Neutrophil (primary cell): Measurements from ENCODE around the gene ZNF362.

ENCODE experiments used
- H3K27ac ChIP-seq: fragments of 200-600 bp; sonication (generic); 2 replicates; pipeline ENCODE4 v1.5.1; 2016; ENCODE audit warnings: mild to moderate bottlenecking, moderate library complexity
- H3K27me3 ChIP-seq: fragments of 200-600 bp; sonication (generic); 2 replicates; pipeline ENCODE4 v1.6.0; 2016; ENCODE audit warnings: mild to moderate bottlenecking
- H3K36me3 ChIP-seq: fragments of 200-600 bp; sonication (generic); 2 replicates; pipeline ENCODE4 v1.5.1; 2017
- H3K4me1 ChIP-seq, 2 experiments: fragments of 200-600 bp in 1 of 2; sonication (generic) in 1 of 2; 1 replicate in 1 of 2; 2 replicates in 1 of 2; pipeline versions ENCODE4 v1.5.1 to v1.6.1; 2013 to 2016; ENCODE audit warnings: low read depth in 1 of 2, low read length in 1 of 2, mild to moderate bottlenecking in 1 of 2, moderate library complexity in 1 of 2; ENCODE audit not compliant: control insufficient read depth in 1 of 2, insufficient read depth in 1 of 2
- H3K4me3 ChIP-seq, 2 experiments: fragments of 200-600 bp in 1 of 2; sonication (generic) in 1 of 2; 1 replicate in 1 of 2; 2 replicates in 1 of 2; pipeline ENCODE4 v1.5.1; 2013 to 2016; ENCODE audit warnings: low read depth in 1 of 2, low read length in 1 of 2, mild to moderate bottlenecking in 1 of 2, moderate library complexity in 1 of 2
- H3K9me3 ChIP-seq: fragments of 200-600 bp; sonication (generic); 2 replicates; pipeline ENCODE4 v1.5.1; 2016
- TF ChIP-seq, protein P1 (sequence below): fragments of 200-600 bp; sonication (generic); IDR thresholded peaks from 2 replicates; pipeline ENCODE4 v1.5.1; 2016; ENCODE audit warnings: antibody characterized with exemption

The ZNF362 gene

DNA sequence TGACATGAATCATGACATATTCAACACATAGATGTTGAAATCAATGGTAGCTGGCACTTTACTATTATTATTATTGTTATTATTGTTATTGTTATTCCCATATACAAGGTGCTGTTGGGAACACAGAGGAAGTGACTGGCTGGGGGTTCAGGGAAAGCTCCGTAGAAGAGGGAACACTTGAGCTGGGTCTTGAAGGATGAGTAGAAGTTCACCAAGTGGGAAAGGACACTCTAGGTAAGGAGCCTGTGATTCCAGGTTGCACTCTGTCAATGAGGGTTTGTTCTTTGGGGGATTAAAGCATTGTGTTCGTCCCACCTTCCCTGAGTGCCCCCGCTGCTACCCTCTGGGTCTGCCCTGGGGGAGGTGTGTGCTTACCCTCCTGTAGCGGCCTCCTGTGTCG lies 14.1 kb downstream of the ZNF362 start:
- H3K27ac ChIP-seq = no peak overlapping the region
- no peaks in the 10 kb centered on the region for H3K27me3 ChIP-seq
- TF ChIP-seq, protein P1, sequence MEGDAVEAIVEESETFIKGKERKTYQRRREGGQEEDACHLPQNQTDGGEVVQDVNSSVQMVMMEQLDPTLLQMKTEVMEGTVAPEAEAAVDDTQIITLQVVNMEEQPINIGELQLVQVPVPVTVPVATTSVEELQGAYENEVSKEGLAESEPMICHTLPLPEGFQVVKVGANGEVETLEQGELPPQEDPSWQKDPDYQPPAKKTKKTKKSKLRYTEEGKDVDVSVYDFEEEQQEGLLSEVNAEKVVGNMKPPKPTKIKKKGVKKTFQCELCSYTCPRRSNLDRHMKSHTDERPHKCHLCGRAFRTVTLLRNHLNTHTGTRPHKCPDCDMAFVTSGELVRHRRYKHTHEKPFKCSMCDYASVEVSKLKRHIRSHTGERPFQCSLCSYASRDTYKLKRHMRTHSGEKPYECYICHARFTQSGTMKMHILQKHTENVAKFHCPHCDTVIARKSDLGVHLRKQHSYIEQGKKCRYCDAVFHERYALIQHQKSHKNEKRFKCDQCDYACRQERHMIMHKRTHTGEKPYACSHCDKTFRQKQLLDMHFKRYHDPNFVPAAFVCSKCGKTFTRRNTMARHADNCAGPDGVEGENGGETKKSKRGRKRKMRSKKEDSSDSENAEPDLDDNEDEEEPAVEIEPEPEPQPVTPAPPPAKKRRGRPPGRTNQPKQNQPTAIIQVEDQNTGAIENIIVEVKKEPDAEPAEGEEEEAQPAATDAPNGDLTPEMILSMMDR = no peak
- no peaks in the 10 kb centered on the region for H3K4me1 ChIP-seq
- H3K9me3 ChIP-seq = no peaks in the 10 kb centered on the region
- no peak overlapping the region for H3K4me3 ChIP-seq
- H3K36me3 ChIP-seq = peaks cover 32% of the 10 kb centered on the region

DNA sequence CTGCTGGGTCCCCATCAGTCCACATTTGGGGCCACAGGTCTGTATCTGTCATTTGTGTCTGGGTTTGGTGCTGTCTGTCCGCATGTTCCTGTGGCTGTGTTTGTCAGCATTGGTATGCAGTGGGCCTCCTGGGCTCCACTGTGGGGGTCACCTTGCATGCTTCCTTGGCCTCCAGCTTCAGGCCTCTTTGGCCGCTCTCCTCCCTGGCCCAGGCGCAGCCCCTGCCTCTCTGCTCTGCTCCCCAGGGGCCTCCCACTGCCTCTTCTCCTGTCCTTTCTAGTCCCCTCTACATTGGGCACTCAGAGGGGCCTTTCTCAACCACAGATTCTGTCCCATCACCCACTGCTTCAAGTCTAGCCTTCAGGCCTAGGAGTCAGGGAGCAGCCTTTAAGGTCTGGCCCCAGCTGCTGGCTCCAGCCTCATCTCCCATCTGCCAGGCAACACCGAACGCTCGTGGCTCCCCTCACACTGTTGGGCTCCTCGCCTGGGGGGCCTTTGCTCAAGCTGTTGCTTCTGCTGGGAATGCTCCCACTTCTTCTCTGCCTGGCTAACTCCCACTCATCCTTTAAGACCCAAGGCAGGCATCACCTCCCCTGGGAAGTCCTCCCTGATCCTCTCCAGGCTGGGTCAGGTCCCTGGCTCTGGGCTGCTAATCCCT lies 14.6 kb downstream of the ZNF362 start:
- H3K4me1 ChIP-seq = no peaks in the 10 kb centered on the region
- no peak overlapping the region for H3K4me3 ChIP-seq
- TF ChIP-seq, protein P1 = no peak
- H3K9me3 ChIP-seq = no peaks in the 10 kb centered on the region
- no peaks in the 10 kb centered on the region for H3K27me3 ChIP-seq
- peaks cover 36% of the 10 kb centered on the region for H3K36me3 ChIP-seq
- H3K27ac ChIP-seq = no peak overlapping the region

DNA sequence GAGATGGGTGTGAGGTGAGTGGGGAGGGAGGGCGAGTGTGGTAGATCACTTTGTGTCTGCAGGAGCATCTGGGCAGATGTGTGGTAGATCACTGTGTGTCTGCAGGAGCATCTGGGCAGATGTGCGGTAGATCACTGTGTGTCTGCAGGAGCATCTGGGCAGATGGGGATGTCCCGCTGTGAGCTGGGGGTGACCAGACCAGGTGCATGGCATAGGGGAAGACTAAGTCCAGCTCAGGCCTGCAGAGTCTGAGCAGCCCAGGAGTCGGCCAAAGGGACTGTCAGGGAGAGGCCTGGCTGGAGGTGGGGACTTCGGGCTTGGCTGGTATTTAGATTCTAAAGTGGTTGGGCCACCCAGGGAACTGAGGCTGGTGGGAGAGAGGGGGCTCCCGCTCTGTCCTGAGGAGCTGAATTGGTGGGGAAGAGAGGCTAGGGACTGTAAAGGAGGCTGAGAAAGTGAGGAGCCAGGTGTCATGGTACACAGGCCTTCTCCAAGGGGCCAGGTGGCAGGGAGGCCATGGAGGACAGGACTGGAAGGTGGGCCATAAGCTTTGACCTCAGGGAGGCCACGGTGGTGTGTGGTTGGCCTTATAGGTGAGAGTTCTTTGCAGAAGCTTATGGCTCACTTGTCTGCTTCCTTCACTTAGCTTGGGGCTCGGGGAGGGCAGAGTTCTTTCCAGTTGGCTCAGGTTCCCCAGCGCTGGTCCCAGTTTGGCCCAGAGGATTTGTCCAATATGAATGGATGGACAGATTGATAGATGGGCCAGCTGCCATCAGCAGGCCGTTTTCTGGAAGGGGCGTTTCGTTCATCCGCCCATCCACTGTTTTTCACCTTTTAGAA lies 15.6 kb downstream of the ZNF362 start:
- Histone ChIP-seq H3K36me3 (peaks cover 42% of the 10 kb centered on the region), H3K4me1 (no peaks in the 10 kb centered on the region), H3K27ac (no peak overlapping the region), H3K4me3 (no peak overlapping the region), H3K9me3 (no peaks in the 10 kb centered on the region), H3K27me3 (no peaks in the 10 kb centered on the region)
- TF ChIP-seq, protein P1 = no peak

DNA sequence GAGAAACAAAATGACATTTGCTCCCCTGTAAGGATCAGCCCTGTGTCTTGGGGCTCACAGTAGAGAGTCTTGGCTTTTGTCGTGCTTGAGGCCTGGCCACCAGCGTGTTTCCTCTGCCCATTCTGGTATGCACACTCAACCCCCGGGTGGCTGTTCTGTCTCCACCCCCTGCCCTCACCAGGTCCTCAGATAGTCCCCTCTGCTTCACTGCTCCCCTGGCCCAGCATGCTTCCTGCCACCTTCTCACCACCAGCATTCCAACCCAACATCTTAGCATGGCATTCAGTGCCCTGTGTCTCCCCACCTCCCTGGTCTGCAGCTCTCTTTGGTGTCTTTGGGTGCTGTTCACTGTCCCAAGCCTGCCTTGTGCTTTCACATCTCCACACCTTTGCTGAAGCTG lies 16.2 kb downstream of the ZNF362 start:
- H3K27ac ChIP-seq = no peak overlapping the region
- H3K36me3 ChIP-seq = peaks cover 48% of the 10 kb centered on the region
- TF ChIP-seq, protein P1 = no peak
- H3K4me1 ChIP-seq = no peaks in the 10 kb centered on the region
- H3K4me3 ChIP-seq = no peak overlapping the region
- H3K27me3 ChIP-seq = no peaks in the 10 kb centered on the region
- H3K9me3 ChIP-seq = no peaks in the 10 kb centered on the region

DNA sequence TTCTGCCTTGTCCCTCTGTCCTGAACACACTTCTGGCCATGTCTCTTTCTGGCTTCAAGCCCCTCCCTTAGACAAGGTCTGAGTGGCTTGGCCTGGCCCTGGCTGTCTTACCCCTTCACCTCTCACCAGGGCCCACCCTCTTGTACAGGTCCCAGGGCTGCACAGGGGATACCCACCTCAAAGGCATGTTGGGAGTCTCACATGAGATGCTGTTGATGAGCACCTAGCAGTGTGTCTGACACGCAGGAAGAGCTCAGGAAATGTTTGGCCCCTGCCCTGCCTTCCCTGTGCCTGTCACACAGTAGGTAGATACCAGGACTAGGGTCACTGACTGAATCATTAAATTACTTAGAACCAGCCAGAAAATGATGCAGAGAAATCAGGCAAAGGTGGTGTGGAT lies 16.6 kb downstream of the ZNF362 start:
- peaks cover 51% of the 10 kb centered on the region for H3K36me3 ChIP-seq
- H3K27me3 ChIP-seq = no peaks in the 10 kb centered on the region
- no peak overlapping the region for H3K27ac ChIP-seq
- no peak overlapping the region for H3K4me3 ChIP-seq
- TF ChIP-seq, protein P1 = no peak
- no peaks in the 10 kb centered on the region for H3K4me1 ChIP-seq
- H3K9me3 ChIP-seq = no peaks in the 10 kb centered on the region
